Measurements from ENCODE around the gene ENOX2.

Gene ENOX2

DNA sequence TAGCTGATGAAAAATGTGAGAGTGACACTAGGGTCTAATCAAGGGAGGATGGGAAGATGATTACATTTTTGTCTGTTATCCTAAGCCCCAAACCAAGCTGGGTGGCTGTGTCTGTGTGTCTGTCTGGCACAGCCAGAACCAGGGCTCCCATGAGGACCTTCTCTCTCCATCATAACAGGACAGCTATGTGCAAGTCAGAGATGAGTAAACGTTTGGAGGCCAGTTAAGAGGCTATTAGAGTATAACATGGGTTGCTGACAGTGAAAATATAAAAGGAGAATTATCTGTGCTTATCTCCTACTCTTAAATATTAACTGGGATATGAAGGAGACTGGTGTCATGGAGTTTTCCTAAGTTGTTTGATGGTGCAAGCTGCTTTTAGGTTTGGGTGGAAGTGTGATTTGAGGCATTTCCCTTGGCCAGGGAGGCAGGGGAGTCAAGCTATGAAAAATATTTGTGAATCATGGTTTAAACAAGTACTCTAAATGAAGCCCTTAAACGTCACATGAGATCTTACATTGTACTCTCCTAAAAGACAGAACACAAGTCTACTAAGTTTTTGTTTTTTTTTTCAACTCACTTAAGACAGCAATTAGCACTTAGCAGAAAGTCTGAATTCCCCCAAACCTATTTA, 156.2 kb downstream of the ENOX2 start:
- no peaks in the 10 kb centered on the region for H3K36me3 ChIP-seq (ENCODE audit: insufficient read depth, low read length)
- no peaks in the 10 kb centered on the region for H3K9me3 ChIP-seq (ENCODE audit: low read length)
- no peak overlapping the region for H3K4me3 ChIP-seq (ENCODE audit: low read length)
- no peaks in the 10 kb centered on the region for H3K27me3 ChIP-seq (ENCODE audit: insufficient read depth, low read length)
- H3K4me1 ChIP-seq (ENCODE audit: insufficient read depth, low read length): peaks cover 17% of the 10 kb centered on the region
- H2AFZ ChIP-seq (ENCODE audit: low read depth, low read length): no peak overlapping the region

DNA sequence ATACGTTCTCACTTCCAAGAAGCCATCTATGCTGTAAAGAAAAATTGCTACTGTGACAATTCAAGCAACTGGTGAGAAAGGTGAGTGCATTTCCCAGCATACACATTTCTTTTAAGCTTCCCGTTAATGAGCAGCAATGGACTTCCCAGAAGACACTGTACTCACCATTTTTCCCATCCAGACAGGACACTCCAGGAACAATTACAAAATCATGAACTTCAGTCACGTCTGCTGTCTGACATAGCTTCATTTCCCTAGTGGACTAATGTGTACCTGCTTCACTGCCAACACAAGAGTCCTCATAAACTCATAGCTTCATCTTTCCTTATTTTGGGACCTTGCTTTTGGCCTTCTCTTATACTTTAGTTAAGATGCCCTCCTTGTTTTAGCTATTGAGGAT, 156.9 kb downstream of the ENOX2 start:
- H3K9me3 ChIP-seq (ENCODE audit: low read length): no peaks in the 10 kb centered on the region
- peaks cover 22% of the 10 kb centered on the region for H3K4me1 ChIP-seq (ENCODE audit: insufficient read depth, low read length)
- H2AFZ ChIP-seq (ENCODE audit: low read depth, low read length): no peak overlapping the region
- no peak overlapping the region for H3K4me3 ChIP-seq (ENCODE audit: low read length)
- no peaks in the 10 kb centered on the region for H3K27me3 ChIP-seq (ENCODE audit: insufficient read depth, low read length)
- H3K36me3 ChIP-seq (ENCODE audit: insufficient read depth, low read length): no peaks in the 10 kb centered on the region

DNA sequence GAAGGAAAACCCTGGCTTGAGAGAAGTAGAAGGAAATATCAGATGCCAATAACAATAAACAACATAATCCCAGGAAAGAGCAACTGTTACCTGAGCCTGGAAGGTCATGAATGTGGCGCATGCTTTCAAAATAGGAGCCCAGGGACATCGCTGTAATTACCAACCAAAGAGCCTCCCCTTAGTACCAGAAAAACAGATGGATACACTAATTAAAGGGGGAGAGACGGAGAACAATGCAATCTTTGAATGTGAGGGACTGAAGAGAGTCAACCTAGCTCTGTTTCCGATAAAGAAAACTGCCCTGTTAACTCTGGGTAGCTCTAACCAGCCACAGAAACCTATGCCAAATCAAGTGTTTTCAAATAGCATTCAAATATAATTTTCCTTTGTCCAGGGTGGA, 161.4 kb downstream of the ENOX2 start:
- H3K4me3 ChIP-seq (ENCODE audit: low read length): no peak overlapping the region
- no peaks in the 10 kb centered on the region for H3K27me3 ChIP-seq (ENCODE audit: insufficient read depth, low read length)
- H3K4me1 ChIP-seq (ENCODE audit: insufficient read depth, low read length): peaks cover 4% of the 10 kb centered on the region
- H3K36me3 ChIP-seq (ENCODE audit: insufficient read depth, low read length): no peaks in the 10 kb centered on the region
- no peak overlapping the region for H2AFZ ChIP-seq (ENCODE audit: low read depth, low read length)
- no peaks in the 10 kb centered on the region for H3K9me3 ChIP-seq (ENCODE audit: low read length)

DNA sequence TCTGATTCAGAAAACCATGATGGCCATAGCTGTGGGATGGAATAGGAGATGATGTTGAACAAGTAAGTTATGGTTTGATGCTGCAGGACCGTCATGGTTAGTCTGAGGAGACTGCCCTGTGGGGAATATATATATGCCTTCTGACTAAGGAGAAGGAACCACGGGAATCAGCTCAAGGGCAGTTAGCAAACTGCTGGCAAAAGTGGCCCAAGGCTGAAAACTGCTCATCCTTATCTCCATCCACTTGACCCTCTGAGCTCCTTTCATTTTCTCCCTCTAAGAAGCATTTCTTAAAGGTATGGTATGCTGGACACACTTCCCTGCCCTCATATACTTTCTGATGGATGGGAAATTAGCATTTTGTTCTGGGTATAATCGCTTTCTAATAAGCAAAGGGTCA, 161.9 kb downstream of the ENOX2 start:
- no peaks in the 10 kb centered on the region for H3K9me3 ChIP-seq (ENCODE audit: low read length)
- H3K27me3 ChIP-seq (ENCODE audit: insufficient read depth, low read length): no peaks in the 10 kb centered on the region
- H3K36me3 ChIP-seq (ENCODE audit: insufficient read depth, low read length): no peaks in the 10 kb centered on the region
- no peak overlapping the region for H2AFZ ChIP-seq (ENCODE audit: low read depth, low read length)
- peaks cover 4% of the 10 kb centered on the region for H3K4me1 ChIP-seq (ENCODE audit: insufficient read depth, low read length)
- no peak overlapping the region for H3K4me3 ChIP-seq (ENCODE audit: low read length)

DNA sequence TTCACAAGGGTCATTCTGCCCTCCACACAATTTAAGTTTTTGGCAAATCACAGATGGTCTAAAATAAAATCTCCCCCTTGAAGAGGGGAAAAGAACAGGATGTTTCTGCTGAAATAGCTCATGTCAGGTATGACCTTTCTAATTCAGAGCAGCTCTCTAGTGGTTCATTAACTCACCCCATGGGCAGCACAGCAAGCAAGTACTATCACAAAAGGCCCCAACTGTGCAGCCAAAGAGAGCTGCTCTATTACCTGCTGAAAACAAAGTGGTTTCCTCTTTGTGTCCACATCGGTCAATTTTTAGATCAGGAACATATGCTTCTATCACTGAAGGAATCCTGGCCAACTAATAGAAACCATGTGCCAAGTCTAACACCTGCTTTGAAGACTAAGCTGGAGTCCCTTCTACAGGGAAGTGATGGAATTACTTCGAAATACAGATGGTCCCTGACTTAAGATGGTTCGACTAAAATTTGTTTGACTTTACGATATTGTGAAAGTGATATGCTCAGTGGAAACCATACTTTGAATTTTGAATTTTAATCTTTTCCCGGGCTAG, 164.3 kb downstream of the ENOX2 start:
- Histone ChIP-seq H3K27me3 (ENCODE audit: insufficient read depth, low read length) (no peaks in the 10 kb centered on the region), H3K4me1 (ENCODE audit: insufficient read depth, low read length) (peaks cover 23% of the 10 kb centered on the region), H3K9me3 (ENCODE audit: low read length) (no peaks in the 10 kb centered on the region), H3K4me3 (ENCODE audit: low read length) (no peak overlapping the region), H2AFZ (ENCODE audit: low read depth, low read length) (no peak overlapping the region), H3K36me3 (ENCODE audit: insufficient read depth, low read length) (no peaks in the 10 kb centered on the region)

DNA sequence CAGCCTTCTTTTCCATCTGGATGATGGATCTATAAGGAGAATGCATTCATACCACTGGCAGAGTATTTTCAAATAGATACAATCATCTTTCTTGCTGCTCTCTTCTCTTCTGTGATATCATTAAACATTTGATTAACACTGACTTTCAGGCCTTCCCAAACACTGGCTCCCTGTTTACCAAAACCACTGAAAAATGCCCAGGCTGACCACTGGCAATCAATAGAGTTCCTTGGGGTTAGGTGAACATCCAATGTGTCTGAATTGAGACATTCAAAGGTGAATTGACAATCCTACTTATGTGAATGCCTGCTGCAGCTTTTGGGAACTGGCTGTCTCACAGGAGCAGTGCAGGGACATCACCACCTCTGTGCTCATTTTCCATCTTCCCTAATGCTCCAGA, 168.3 kb downstream of the ENOX2 start:
- Histone ChIP-seq H3K36me3 (ENCODE audit: insufficient read depth, low read length) (no peaks in the 10 kb centered on the region), H3K4me1 (ENCODE audit: insufficient read depth, low read length) (peaks cover 18% of the 10 kb centered on the region), H3K9me3 (ENCODE audit: low read length) (no peaks in the 10 kb centered on the region), H2AFZ (ENCODE audit: low read depth, low read length) (no peak overlapping the region), H3K27me3 (ENCODE audit: insufficient read depth, low read length) (no peaks in the 10 kb centered on the region), H3K4me3 (ENCODE audit: low read length) (no peak overlapping the region)

DNA sequence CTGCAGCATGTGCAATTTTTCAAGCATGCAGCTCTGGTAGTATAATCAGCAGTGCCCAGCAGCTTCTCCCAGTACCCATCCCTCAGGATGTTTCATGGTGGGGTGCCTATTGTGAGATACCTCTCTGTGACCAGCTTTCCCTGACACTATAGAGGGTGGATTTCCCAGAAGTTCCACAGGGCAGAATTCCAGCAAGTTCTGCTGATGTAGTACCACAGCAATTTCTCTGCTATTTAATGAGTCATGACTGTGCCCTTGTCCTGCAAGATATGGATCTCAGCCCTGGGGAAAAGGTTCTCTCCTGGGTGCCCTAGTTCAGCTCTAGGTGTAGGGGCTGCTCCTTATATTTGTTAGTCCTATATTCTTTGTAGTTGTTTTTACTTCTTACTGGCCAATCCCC, 174.8 kb downstream of the ENOX2 start:
- Histone ChIP-seq H2AFZ (ENCODE audit: low read depth, low read length) (no peak overlapping the region), H3K27me3 (ENCODE audit: insufficient read depth, low read length) (no peaks in the 10 kb centered on the region), H3K36me3 (ENCODE audit: insufficient read depth, low read length) (no peaks in the 10 kb centered on the region), H3K4me1 (ENCODE audit: insufficient read depth, low read length) (no peaks in the 10 kb centered on the region), H3K4me3 (ENCODE audit: low read length) (no peak overlapping the region), H3K9me3 (ENCODE audit: low read length) (no peaks in the 10 kb centered on the region)

DNA sequence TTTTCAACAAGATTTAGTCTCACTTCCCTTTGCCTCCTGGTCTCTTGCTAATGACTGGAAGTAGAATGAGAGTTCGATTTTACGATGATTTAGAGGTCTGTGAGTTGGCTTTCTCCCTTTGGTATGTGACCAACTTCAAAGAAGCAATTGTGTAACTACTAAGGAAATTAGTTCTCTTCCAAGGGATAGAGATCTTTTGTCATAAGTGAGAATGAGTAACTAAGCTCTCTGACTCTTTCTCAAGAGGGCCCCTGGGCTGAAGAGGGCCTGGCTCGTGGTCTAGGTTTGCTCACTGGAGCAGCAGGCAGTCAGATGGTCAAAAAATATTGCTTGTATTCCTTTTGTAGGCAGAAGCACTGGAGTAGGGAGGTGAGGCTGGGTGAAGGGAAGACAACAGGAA, 176.3 kb downstream of the ENOX2 start:
- Histone ChIP-seq H3K27me3 (ENCODE audit: insufficient read depth, low read length) (no peaks in the 10 kb centered on the region), H2AFZ (ENCODE audit: low read depth, low read length) (no peak overlapping the region), H3K36me3 (ENCODE audit: insufficient read depth, low read length) (no peaks in the 10 kb centered on the region), H3K4me3 (ENCODE audit: low read length) (no peak overlapping the region), H3K9me3 (ENCODE audit: low read length) (no peaks in the 10 kb centered on the region), H3K4me1 (ENCODE audit: insufficient read depth, low read length) (no peaks in the 10 kb centered on the region)

DNA sequence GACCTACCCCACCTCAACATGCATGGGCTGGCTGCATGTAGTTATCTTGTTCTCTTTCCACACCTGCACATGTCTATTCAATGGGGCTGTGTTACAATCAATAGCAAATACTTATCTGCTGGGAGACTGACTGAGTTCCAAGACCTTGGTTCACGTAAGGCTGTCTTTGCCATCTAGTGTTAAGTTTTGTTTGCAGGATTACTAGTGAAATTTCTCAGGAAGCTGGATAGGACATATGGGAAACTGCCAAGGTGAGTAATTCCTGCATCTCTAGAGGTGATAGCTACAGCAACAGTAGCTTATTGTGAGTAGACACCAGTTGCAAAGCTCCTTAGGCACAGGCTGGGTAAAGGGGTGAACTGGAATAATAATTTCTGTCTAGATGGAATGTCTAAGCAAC, 177.5 kb downstream of the ENOX2 start:
- no peak overlapping the region for H2AFZ ChIP-seq (ENCODE audit: low read depth, low read length)
- no peak overlapping the region for H3K4me3 ChIP-seq (ENCODE audit: low read length)
- no peaks in the 10 kb centered on the region for H3K4me1 ChIP-seq (ENCODE audit: insufficient read depth, low read length)
- no peaks in the 10 kb centered on the region for H3K36me3 ChIP-seq (ENCODE audit: insufficient read depth, low read length)
- H3K9me3 ChIP-seq (ENCODE audit: low read length): no peaks in the 10 kb centered on the region
- no peaks in the 10 kb centered on the region for H3K27me3 ChIP-seq (ENCODE audit: insufficient read depth, low read length)

DNA sequence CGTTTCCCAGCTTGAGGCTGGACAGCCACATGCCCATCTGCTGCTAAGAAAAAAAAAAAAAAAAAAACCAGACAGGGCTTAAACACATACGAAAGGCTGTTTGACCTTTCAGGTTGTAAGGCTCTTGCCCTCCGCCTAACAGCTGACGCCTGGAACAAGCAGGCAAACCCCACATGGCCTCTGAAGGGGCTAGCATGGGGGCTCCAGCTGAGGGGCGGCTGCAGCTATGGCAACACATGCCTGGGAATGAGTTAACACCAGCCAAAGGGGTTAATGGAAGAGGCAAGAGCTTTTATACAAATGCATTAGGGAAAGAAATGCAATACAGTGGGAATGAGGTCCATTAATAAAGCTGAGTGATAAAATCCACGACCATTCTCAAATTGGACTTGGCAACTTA, 183.6 kb downstream of the ENOX2 start:
- peaks cover 2% of the 10 kb centered on the region for H3K27me3 ChIP-seq (ENCODE audit: insufficient read depth, low read length)
- no peaks in the 10 kb centered on the region for H3K36me3 ChIP-seq (ENCODE audit: insufficient read depth, low read length)
- H2AFZ ChIP-seq (ENCODE audit: low read depth, low read length): no peak overlapping the region
- H3K4me1 ChIP-seq (ENCODE audit: insufficient read depth, low read length): peaks cover 31% of the 10 kb centered on the region
- no peaks in the 10 kb centered on the region for H3K9me3 ChIP-seq (ENCODE audit: low read length)
- no peak overlapping the region for H3K4me3 ChIP-seq (ENCODE audit: low read length)

DNA sequence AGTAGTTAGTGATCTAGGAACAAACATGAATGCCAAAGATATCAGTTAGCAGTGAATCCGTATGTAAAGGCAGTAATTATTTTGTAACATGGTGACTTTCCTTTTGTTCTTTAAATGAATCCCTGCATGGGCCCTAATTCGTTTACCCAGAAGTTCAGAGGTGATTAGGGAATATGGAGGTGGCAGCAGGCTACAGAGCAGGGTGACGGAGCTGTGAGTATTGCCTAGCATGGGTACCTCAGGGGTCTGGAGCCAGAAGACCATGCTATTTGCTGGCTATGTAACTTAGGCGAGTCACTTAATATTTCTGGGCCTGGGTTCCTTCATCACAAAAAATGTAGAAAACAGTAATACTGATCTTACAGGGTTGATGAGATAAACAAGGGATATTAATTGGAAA, 184.9 kb downstream of the ENOX2 start:
- H3K27me3 ChIP-seq (ENCODE audit: insufficient read depth, low read length): peaks cover 2% of the 10 kb centered on the region
- no peak overlapping the region for H3K4me3 ChIP-seq (ENCODE audit: low read length)
- no peaks in the 10 kb centered on the region for H3K9me3 ChIP-seq (ENCODE audit: low read length)
- H3K4me1 ChIP-seq (ENCODE audit: insufficient read depth, low read length): peaks cover 31% of the 10 kb centered on the region
- no peak overlapping the region for H2AFZ ChIP-seq (ENCODE audit: low read depth, low read length)
- H3K36me3 ChIP-seq (ENCODE audit: insufficient read depth, low read length): no peaks in the 10 kb centered on the region

DNA sequence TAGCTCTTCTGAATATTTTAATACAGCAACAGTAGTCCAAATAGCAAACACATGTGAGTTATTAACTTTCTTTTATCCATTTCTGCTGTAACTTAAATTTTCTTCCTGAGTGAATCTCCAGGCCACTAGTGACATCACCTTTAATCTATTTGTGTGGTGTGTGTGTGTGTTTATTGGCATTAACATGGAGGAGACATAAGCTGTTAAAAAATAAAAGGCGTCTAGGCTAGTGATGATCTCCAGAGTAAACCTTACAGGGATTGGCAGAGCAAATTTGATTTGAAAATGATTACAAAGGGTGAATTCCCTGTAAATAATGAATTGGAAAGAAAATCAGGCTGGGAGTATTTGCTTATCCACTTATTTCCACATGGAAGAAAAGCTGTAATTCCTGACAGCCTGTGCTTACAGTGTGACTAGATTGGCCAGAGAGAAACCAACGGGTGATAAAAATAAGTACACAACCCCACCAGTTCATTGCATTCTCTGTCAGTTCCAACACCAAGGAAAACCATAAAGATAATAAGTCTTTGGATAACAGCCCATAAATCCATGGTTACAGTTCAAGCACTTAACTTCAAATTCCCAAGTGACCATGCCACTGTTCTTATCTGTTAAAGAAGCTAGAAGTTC, 186.1 kb downstream of the ENOX2 start:
- Histone ChIP-seq H3K9me3 (ENCODE audit: low read length) (no peaks in the 10 kb centered on the region), H2AFZ (ENCODE audit: low read depth, low read length) (no peak overlapping the region), H3K36me3 (ENCODE audit: insufficient read depth, low read length) (no peaks in the 10 kb centered on the region), H3K4me1 (ENCODE audit: insufficient read depth, low read length) (peaks cover 31% of the 10 kb centered on the region), H3K4me3 (ENCODE audit: low read length) (no peak overlapping the region), H3K27me3 (ENCODE audit: insufficient read depth, low read length) (peaks cover 2% of the 10 kb centered on the region)

DNA sequence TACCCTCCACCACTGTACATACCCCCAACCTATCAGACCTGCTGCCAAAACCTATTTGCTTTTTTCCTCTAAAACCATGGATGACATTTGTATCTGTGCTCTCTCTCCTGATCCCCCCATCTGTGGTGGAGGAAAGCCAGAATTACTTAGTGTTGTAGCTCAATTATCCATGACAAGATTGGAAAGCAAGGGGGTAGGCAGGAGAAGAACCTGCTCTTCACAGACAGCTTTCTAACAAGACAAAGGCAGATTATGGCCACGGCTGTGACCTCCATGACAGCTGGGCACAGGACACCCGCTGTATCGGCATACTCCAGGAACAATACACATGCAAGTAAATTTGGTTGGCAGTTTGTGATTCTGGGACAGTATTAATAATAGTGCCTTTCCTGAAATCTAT, 186.7 kb downstream of the ENOX2 start:
- no peak overlapping the region for H3K4me3 ChIP-seq (ENCODE audit: low read length)
- H3K9me3 ChIP-seq (ENCODE audit: low read length): no peaks in the 10 kb centered on the region
- H3K4me1 ChIP-seq (ENCODE audit: insufficient read depth, low read length): peaks cover 31% of the 10 kb centered on the region
- H3K27me3 ChIP-seq (ENCODE audit: insufficient read depth, low read length): peaks cover 2% of the 10 kb centered on the region
- H2AFZ ChIP-seq (ENCODE audit: low read depth, low read length): no peak overlapping the region
- no peaks in the 10 kb centered on the region for H3K36me3 ChIP-seq (ENCODE audit: insufficient read depth, low read length)

DNA sequence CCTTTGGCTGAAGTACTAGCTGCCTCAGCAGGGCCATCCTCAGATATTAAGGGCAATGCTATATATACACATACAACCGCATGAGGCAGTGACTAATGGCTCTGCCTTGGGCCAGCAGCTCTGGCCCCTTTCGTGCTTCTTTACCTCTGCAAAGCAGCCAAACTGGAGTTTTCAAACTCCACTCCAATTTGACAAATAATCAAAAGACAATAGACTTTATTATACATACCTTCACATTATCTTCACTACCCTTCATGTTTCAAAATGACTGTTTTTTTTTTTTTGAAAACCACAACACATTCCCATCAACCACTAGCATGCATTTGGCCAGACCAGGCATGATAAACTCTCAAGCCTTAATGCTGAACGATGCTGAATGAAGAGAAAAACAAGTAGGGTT, 187.7 kb downstream of the ENOX2 start:
- no peaks in the 10 kb centered on the region for H3K36me3 ChIP-seq (ENCODE audit: insufficient read depth, low read length)
- no peak overlapping the region for H2AFZ ChIP-seq (ENCODE audit: low read depth, low read length)
- H3K27me3 ChIP-seq (ENCODE audit: insufficient read depth, low read length): peaks cover 2% of the 10 kb centered on the region
- H3K4me1 ChIP-seq (ENCODE audit: insufficient read depth, low read length): peaks cover 31% of the 10 kb centered on the region
- H3K9me3 ChIP-seq (ENCODE audit: low read length): no peaks in the 10 kb centered on the region
- no peak overlapping the region for H3K4me3 ChIP-seq (ENCODE audit: low read length)

All from neuron (in vitro differentiated cells).